ENCODE results near the gene LRRC45.

The LRRC45 gene

GRCh38 chr17:82037092-82037888, 14.2 kb downstream of the LRRC45 start, which contains the start of gene DCXR (continued):
- TF ChIP-seq ZSCAN18 (tag by site-specific recombination; IDR thresholded peaks at IDR 0.05) (no peak), ZEB2 (tag by site-specific recombination; IDR thresholded peaks at IDR 0.05) (peak; percentile 97), ZNF626 (tag by site-specific recombination; IDR thresholded peaks at IDR 0.05) (no peak), YY1 (tag by site-specific recombination; IDR thresholded peaks at IDR 0.05) (peak; percentile 48; the same call in 1 of the 2 replicates), ZBTB26 (tag by site-specific recombination; optimal IDR thresholded peaks at IDR 0.05) (peak; percentile 97), KLF7 (tag by site-specific recombination; IDR thresholded peaks at IDR 0.05; ENCODE audit: borderline replicate concordance) (no peak; the same call in 1 of the 2 replicates), KLF8 (tag by site-specific recombination; IDR thresholded peaks at IDR 0.05) (peak; percentile 94; the same call in 1 of the 2 replicates), BCL11B (tag by site-specific recombination; IDR thresholded peaks at IDR 0.05; ENCODE audit: low read depth) (peak; percentile 97), ZNF692 (tag by site-specific recombination; IDR thresholded peaks at IDR 0.05) (peak; percentile 73), ZNF624 (tag by site-specific recombination; IDR thresholded peaks at IDR 0.05) (no peak), ZNF391 (tag by site-specific recombination; IDR thresholded peaks at IDR 0.05; ENCODE audit: borderline replicate concordance, low read depth) (peak; percentile 66; the same call in 1 of the 2 replicates), ZFP69B (tag by site-specific recombination; IDR thresholded peaks at IDR 0.05) (peak; percentile 78; the same call in 1 of the 2 replicates), ZBTB20 (tag by site-specific recombination; IDR thresholded peaks at IDR 0.05) (peak; percentile 37; the same call in 1 of the 2 replicates), EGR2 (tag by site-specific recombination; IDR thresholded peaks at IDR 0.05; ENCODE audit: low read depth) (peak; percentile 90), REPIN1 (tag by site-specific recombination; IDR thresholded peaks at IDR 0.05; ENCODE audit: low read depth) (peak; percentile 96; the same call in 1 of the 2 replicates), KLF1 (tag by site-specific recombination; IDR thresholded peaks at IDR 0.05) (peak; percentile 85), ZNF654 (tag by site-specific recombination; IDR thresholded peaks at IDR 0.05; ENCODE audit: low read depth) (no peak), ZNF398 (tag by site-specific recombination; IDR thresholded peaks at IDR 0.05) (peak; percentile 20; the same call in 1 of the 2 replicates), ZNF629 (tag by site-specific recombination; IDR thresholded peaks at IDR 0.05) (peak; percentile 62; the same call in 1 of the 2 replicates), ZNF677 (tag by site-specific recombination; IDR thresholded peaks at IDR 0.05) (0 out of 2 replicates have a peak, but pooled peaks have one; percentile 25), PBX3 (CRISPR knock-in tag; IDR thresholded peaks at IDR 0.05) (peak; percentile 87; the same call in 1 of the 2 replicates), SP7 (tag by site-specific recombination; IDR thresholded peaks at IDR 0.05) (peak; percentile 91), GLIS1 (tag by site-specific recombination; IDR thresholded peaks at IDR 0.05) (peak; percentile 69), KLF17 (tag by site-specific recombination; IDR thresholded peaks at IDR 0.05) (peak; percentile 85), ZNF121 (tag by site-specific recombination; IDR thresholded peaks at IDR 0.05) (no peak), ZNF76 (tag by site-specific recombination; IDR thresholded peaks at IDR 0.05; ENCODE audit: borderline replicate concordance, low read depth) (peak; percentile 51; the same call in 1 of the 2 replicates)

Measured in HEK293 (cell line).